WTC11 (cell line): ENCODE data around the gene RWDD4. TPM values are rescaled to one million over a fixed set of nuclear protein-coding genes. Genes with fewer than 3 reads are reported as not detected.

Experiments
- ATAC-seq: fragments of 200-7000 bp; cut with Tn5 transposase; 2 replicates; pipeline ENCODE4 v1.10.0; 2021; ENCODE audit warnings: mild to moderate bottlenecking, moderate library complexity
- CTCF ChIA-PET: fragments of 300-600 bp; sonication (Branson Sonifier 250); formaldehyde crosslinking; loops from one replicate; lab custom pipeline; 2021; ENCODE audit warnings: antibody characterized with exemption; lab: Charles Lee
- POLR2A ChIA-PET: fragments of 350-600 bp; sonication (Branson Sonifier 250); formaldehyde crosslinking; loops from one replicate; lab custom pipeline; 2021; ENCODE audit warnings: antibody characterized with exemption; lab: Charles Lee
- DNase-seq: peaks from one replicate; pipeline ENCODE4 v3.0.0; 2021; ENCODE audit warnings: low spot score
- H3K27ac Mint-ChIP-seq: 2 replicates; pipeline ENCODE4 v1.8.0; 2021; ENCODE audit warnings: mixed read lengths
- H3K27me3 Mint-ChIP-seq: 2 replicates; pipeline ENCODE4 v1.8.0; 2021; ENCODE audit warnings: low read depth, mild to moderate bottlenecking, moderate library complexity, mixed read lengths
- H3K36me3 Mint-ChIP-seq: 2 replicates; pipeline ENCODE4 v1.8.0; 2021; ENCODE audit warnings: mixed read lengths
- H3K4me1 Mint-ChIP-seq: 2 replicates; pipeline ENCODE4 v1.8.0; 2022; ENCODE audit warnings: mixed read lengths
- H3K4me3 Mint-ChIP-seq: 2 replicates; pipeline ENCODE4 v1.8.0; 2021; ENCODE audit warnings: mild to moderate bottlenecking, moderate library complexity, mixed read lengths
- H3K9me3 Mint-ChIP-seq: 2 replicates; pipeline ENCODE4 v1.8.0; 2021; ENCODE audit warnings: mixed read lengths
- FOXJ3 ChIP-seq: sonication (generic); formaldehyde crosslinking; IDR thresholded peaks from 2 replicates; pipeline ENCODE4 v1.9.0; 2021; ENCODE audit warnings: missing genetic modification reagents, mild to moderate bottlenecking, borderline replicate concordance
- FOXP4 ChIP-seq: sonication (generic); formaldehyde crosslinking; IDR thresholded peaks from 2 replicates; pipeline ENCODE4 v1.8.0; 2022; ENCODE audit warnings: mild to moderate bottlenecking, missing genetic modification reagents
- IRF2 ChIP-seq: sonication (generic); formaldehyde crosslinking; IDR thresholded peaks from 2 replicates; pipeline ENCODE4 v1.8.0; 2022; ENCODE audit warnings: low read depth, missing genetic modification reagents, borderline replicate concordance
- KAT7 ChIP-seq: sonication (generic); formaldehyde crosslinking; IDR thresholded peaks from 2 replicates; pipeline ENCODE4 v1.8.1; 2023; ENCODE audit warnings: missing genetic modification reagents, mild to moderate bottlenecking, borderline replicate concordance
- MXD4 ChIP-seq: fragments of 250-450 bp; sonication (Bioruptor Pico); IDR thresholded peaks from 2 replicates; pipeline ENCODE4 v1.8.0; 2021; ENCODE audit warnings: mild to moderate bottlenecking, moderate library complexity, borderline replicate concordance
- NFE2L1 ChIP-seq: sonication (generic); formaldehyde crosslinking; IDR thresholded peaks from 2 replicates; pipeline ENCODE4 v1.8.1; 2023; ENCODE audit warnings: missing genetic modification reagents
- PRRX2 ChIP-seq: fragments of 250-450 bp; sonication (Bioruptor Pico); IDR thresholded peaks from 2 replicates; pipeline ENCODE4 v1.8.0; 2021; ENCODE audit warnings: mild to moderate bottlenecking
- RELA ChIP-seq: sonication (generic); formaldehyde crosslinking; IDR thresholded peaks from 2 replicates; pipeline ENCODE4 v1.8.1; 2022; ENCODE audit warnings: missing genetic modification reagents, mild to moderate bottlenecking, borderline replicate concordance
- TEAD4 ChIP-seq: sonication (generic); formaldehyde crosslinking; IDR thresholded peaks from 2 replicates; pipeline ENCODE4 v1.8.0; 2022; ENCODE audit warnings: mild to moderate bottlenecking, missing genetic modification reagents
- TP53 ChIP-seq: sonication (generic); formaldehyde crosslinking; IDR thresholded peaks from 2 replicates; pipeline ENCODE4 v1.8.1; 2023; ENCODE audit warnings: mild to moderate bottlenecking, missing genetic modification reagents
- ZMAT4 ChIP-seq: fragments of 250-450 bp; sonication (Bioruptor Pico); IDR thresholded peaks from 2 replicates; pipeline ENCODE4 v1.9.0; 2021; ENCODE audit warnings: mild to moderate bottlenecking
- ZNF121 ChIP-seq: sonication (generic); formaldehyde crosslinking; IDR thresholded peaks from 2 replicates; pipeline ENCODE4 v1.8.0; 2023; ENCODE audit warnings: missing genetic modification reagents
- ZNF138 ChIP-seq: sonication (generic); formaldehyde crosslinking; conservative IDR thresholded peaks from 2 replicates; pipeline ENCODE4 v1.8.1; 2022; ENCODE audit warnings: mild to moderate bottlenecking, moderate library complexity, missing genetic modification reagents
- ZNF219 ChIP-seq: sonication (generic); formaldehyde crosslinking; IDR thresholded peaks from 2 replicates; pipeline ENCODE4 v1.8.0; 2023; ENCODE audit warnings: missing genetic modification reagents, mild to moderate bottlenecking, borderline replicate concordance
- ZNF671 ChIP-seq: fragments of 250-450 bp; sonication (Bioruptor Pico); IDR thresholded peaks from 2 replicates; pipeline ENCODE4 v1.8.0; 2021; ENCODE audit warnings: mild to moderate bottlenecking
- ZSCAN18 ChIP-seq: fragments of 250-450 bp; sonication (Bioruptor Pico); IDR thresholded peaks from 2 replicates; pipeline ENCODE4 v2.1.2; 2022; ENCODE audit warnings: mild to moderate bottlenecking, moderate library complexity
- total RNA-seq: library from RNA; stranded (reverse); gene quantifications from 3 replicates; pipeline ENCODE4 v1.2.3, GENCODE V29; 2021
- TF ChIP-seq, protein P1 (sequence below): sonication (generic); formaldehyde crosslinking; IDR thresholded peaks from 2 replicates; pipeline ENCODE4 v1.8.1; 2022; ENCODE audit warnings: missing genetic modification reagents, borderline replicate concordance
- TF ChIP-seq, protein P2 (sequence below): sonication (generic); formaldehyde crosslinking; IDR thresholded peaks from 2 replicates; pipeline ENCODE4 v1.8.1; 2023; ENCODE audit warnings: mild to moderate bottlenecking, missing genetic modification reagents, moderate library complexity

RWDD4 gene
- total RNA-seq, 1 experiment from 2014 or later = 17.8 TPM

- TF ChIP-seq FOXP4 (CRISPR knock-in tag) (no peak), RELA (CRISPR knock-in tag) (no peak), NFE2L1 (CRISPR knock-in tag) (no peak), TEAD4 (no peak), ZNF671 (no peak), ZNF138 (CRISPR knock-in tag) (no peak)
- TF ChIP-seq, protein P1, sequence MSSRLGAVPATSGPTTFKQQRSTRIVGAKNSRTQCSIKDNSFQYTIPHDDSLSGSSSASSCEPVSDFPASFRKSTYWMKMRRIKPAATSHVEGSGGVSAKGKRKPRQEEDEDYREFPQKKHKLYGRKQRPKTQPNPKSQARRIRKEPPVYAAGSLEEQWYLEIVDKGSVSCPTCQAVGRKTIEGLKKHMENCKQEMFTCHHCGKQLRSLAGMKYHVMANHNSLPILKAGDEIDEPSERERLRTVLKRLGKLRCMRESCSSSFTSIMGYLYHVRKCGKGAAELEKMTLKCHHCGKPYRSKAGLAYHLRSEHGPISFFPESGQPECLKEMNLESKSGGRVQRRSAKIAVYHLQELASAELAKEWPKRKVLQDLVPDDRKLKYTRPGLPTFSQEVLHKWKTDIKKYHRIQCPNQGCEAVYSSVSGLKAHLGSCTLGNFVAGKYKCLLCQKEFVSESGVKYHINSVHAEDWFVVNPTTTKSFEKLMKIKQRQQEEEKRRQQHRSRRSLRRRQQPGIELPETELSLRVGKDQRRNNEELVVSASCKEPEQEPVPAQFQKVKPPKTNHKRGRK = no peak
- TF ChIP-seq, protein P2, sequence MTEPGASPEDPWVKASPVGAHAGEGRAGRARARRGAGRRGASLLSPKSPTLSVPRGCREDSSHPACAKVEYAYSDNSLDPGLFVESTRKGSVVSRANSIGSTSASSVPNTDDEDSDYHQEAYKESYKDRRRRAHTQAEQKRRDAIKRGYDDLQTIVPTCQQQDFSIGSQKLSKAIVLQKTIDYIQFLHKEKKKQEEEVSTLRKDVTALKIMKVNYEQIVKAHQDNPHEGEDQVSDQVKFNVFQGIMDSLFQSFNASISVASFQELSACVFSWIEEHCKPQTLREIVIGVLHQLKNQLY (CRISPR knock-in tag) = no peak
Measured at GRCh38 chr4:183691897-183692296, 32.9 kb upstream of the RWDD4 start (continued).

DNA sequence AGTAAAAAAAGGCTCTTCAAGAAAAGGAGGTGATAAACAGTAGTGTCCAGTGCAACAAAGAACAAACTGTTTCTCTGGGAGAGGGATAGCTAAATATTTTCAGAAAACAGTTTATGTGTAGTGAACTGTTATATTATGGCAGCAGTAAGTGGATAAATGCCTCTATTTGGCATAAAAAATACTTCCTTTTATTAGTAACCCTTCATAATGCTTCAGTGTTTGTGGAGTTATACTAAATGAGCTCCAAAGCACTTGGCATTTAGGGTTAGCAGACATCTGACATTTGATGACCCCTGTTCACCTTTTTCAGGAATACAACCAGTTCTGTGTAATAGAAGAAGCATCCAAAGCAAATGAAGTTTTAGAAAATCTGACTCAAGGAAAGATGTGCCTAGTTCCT lies 32.0 kb upstream of the RWDD4 start:
- peaks cover 34% of the 10 kb centered on the region for H3K36me3 Mint-ChIP-seq

GRCh38 chr4:183688216-183688615 lies 29.2 kb upstream of the RWDD4 start:
- ChIA-PET POLR2A (no interaction called here), CTCF (no interaction called here)
- Mint-ChIP-seq H3K4me3 (no peak overlapping the region), H3K9me3 (no peaks in the 10 kb centered on the region), H3K4me1 (no peaks in the 10 kb centered on the region), H3K36me3 (peaks cover 36% of the 10 kb centered on the region), H3K27ac (no peak overlapping the region), H3K27me3 (no peaks in the 10 kb centered on the region)
- no peak for ATAC-seq
- no peak for DNase-seq
- TF ChIP-seq KAT7 (CRISPR knock-in tag) (no peak), ZNF219 (CRISPR knock-in tag) (no peak), MXD4 (CRISPR knock-in tag) (no peak), IRF2 (CRISPR knock-in tag) (no peak)

More for the DNA sequence above, 32.0 kb upstream of the RWDD4 start:
- Mint-ChIP-seq H3K4me3 (no peak overlapping the region), H3K4me1 (no peaks in the 10 kb centered on the region), H3K27ac (no peak overlapping the region), H3K27me3 (no peaks in the 10 kb centered on the region), H3K9me3 (no peaks in the 10 kb centered on the region)
- TF ChIP-seq ZSCAN18 (CRISPR knock-in tag) (no peak), PRRX2 (CRISPR knock-in tag) (no peak), ZMAT4 (CRISPR knock-in tag) (no peak), FOXJ3 (CRISPR knock-in tag) (no peak), ZNF121 (CRISPR knock-in tag) (no peak), TP53 (CRISPR knock-in tag) (no peak)
- POLR2A ChIA-PET = no interaction called here
- CTCF ChIA-PET = no interaction called here
- DNase-seq (no peak), ATAC-seq (no peak)
